T-helper 1 cell treated with Interleukin-12 subunit alpha and Interleukin-12 subunit beta and Interleukin-4 antibody, amounts not matched to agents 30 μg/mL and 1 μg/mL, for 36 hours (primary cell): ENCODE results near the gene PPP1R12A.

Source experiments
- H3K27ac Mint-ChIP-seq: one replicate; pipeline ENCODE4 v1.8.0; 2021; ENCODE audit warnings: mild to moderate bottlenecking, mixed read lengths
- H3K27me3 Mint-ChIP-seq: one replicate; pipeline ENCODE4 v1.8.0; 2021; ENCODE audit warnings: low read depth, mixed read lengths
- H3K36me3 Mint-ChIP-seq: one replicate; pipeline ENCODE4 v1.8.0; 2021; ENCODE audit warnings: low read depth, mixed read lengths
- H3K4me1 Mint-ChIP-seq: one replicate; pipeline ENCODE4 v1.8.0; 2021; ENCODE audit warnings: low read depth, mixed read lengths
- H3K4me3 Mint-ChIP-seq: one replicate; pipeline ENCODE4 v1.8.0; 2021; ENCODE audit warnings: mild to moderate bottlenecking, moderate library complexity, mixed read lengths
- H3K9me3 Mint-ChIP-seq: one replicate; pipeline ENCODE4 v1.8.0; 2021; ENCODE audit warnings: mixed read lengths

Gene PPP1R12A

DNA sequence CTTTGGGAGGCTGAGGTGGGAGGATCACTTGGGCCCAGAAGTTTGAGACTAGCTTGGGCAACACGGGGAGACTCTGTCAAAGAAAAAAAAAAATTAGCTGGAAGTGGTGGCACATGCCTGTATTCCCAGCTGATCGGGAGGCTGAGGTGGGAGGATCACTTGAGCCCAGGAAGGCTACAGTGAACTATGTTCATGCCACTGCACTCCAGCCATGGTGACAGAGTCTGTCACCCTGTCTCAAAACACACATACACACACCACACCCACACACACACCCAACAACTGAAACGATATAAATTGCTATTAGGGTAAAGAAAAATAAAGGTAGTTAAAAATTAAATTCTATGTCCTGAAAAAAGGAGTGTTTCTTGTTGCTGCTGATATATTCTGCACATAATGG is 7.9 kb downstream of the PPP1R12A start:
- Mint-ChIP-seq H3K4me3 (no peak overlapping the region), H3K27me3 (no peaks in the 10 kb centered on the region), H3K4me1 (peaks cover 36% of the 10 kb centered on the region), H3K9me3 (no peaks in the 10 kb centered on the region), H3K27ac (no peak overlapping the region), H3K36me3 (peaks cover 6% of the 10 kb centered on the region)

DNA sequence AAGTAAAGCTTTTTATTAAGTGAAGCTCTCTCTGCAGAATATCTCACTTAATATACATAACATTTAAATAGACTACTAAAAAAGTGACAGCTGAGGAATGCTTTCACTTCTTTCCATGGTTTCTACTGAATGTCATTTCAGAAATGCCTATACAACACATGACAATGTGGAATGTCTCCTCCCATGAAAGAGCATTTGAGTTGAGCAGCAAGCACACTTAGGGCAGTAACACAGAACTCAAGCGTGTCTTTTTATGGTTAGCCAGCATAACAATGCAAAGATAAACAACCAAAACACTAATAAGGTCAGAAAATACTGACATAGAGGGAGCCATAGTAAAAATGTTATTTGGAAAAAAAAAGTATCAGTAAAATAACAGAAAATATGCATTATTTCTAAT is 9.4 kb downstream of the PPP1R12A start:
- Mint-ChIP-seq H3K9me3 (no peaks in the 10 kb centered on the region), H3K27ac (no peak overlapping the region), H3K4me1 (peaks cover 34% of the 10 kb centered on the region), H3K4me3 (no peak overlapping the region), H3K36me3 (peaks cover 6% of the 10 kb centered on the region), H3K27me3 (no peaks in the 10 kb centered on the region)

DNA sequence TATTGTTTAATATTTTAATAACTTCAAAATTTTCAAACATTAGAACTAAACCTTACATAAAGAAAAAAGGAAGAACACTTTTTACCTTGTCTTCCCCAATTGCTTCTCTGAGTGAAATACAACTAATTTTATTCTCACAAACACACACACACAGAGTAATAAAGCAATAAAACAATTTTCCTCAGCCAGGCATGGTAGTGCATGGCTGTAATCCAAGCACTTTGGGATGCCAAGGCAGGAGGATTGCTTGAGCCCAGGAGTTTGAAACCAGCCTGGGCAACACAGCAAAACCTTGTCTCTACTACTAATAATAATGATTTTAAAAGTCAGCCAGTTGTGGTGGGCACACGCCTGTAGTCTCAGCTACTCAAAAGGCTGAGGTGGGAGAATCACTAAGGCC is 13.1 kb downstream of the PPP1R12A start:
- H3K27ac Mint-ChIP-seq, result no peak overlapping the region
- H3K4me3 Mint-ChIP-seq, result no peak overlapping the region
- no peaks in the 10 kb centered on the region for H3K9me3 Mint-ChIP-seq
- H3K36me3 Mint-ChIP-seq, result peaks cover 3% of the 10 kb centered on the region
- peaks cover 16% of the 10 kb centered on the region for H3K4me1 Mint-ChIP-seq
- H3K27me3 Mint-ChIP-seq, result no peaks in the 10 kb centered on the region

DNA sequence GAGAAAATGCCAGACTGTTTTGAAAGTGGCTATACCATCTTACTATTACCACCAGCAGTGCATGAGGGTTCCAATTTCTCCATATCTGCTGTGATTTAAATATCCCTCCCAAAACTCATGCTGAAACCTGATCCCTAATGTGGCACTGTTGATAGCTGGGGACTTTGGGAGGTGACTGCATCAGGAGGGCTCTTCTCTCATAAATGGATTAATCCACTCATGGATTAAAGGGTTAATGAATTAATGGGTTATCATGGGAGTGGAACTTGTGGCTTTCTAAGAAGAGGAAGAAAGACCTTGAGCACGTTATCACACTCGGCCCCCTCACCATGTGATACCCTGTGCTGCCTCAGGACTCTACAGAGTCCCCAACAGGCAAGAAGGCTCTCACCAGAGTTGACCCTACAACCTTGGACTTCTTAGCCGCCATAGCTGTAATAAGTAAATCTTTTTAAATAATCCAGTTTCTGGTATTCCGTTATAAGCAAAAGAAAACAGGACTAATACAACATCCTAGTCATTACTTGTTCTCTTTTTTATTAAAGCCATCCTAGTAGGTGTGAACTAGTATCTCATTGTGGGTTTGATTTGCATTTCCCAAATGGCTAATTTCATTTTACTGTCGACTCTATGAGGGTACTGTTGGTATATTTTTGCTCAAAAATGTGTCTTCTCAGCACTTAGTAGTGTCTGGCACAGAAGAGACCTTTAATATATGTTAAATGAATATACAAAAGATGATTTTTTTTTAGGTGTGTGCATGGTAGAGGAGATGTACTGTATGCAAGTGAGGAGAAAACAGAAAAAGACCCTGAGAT is 14.3 kb downstream of the PPP1R12A start:
- no peaks in the 10 kb centered on the region for H3K27me3 Mint-ChIP-seq
- H3K9me3 Mint-ChIP-seq, result no peaks in the 10 kb centered on the region
- H3K4me1 Mint-ChIP-seq, result peaks cover 22% of the 10 kb centered on the region
- no peak overlapping the region for H3K4me3 Mint-ChIP-seq
- peaks cover 3% of the 10 kb centered on the region for H3K36me3 Mint-ChIP-seq
- no peak overlapping the region for H3K27ac Mint-ChIP-seq

DNA sequence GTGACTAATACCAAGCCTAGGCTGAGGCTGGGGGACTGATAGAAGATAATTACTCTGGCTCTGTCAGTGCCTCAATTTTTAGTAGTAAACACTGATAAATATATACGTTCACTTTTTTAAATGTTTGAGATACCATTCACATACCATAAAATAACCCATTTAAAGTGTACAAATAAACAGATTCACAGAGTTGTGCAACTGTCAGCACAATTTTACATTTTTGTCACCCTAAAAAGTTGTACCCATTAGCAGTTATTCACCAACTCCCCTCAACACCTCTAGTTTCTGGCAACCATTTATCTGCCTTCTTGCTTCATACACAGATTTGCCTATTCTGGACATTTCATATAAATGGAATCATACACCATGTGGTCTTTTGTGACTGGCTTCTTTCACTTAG is 15.1 kb downstream of the PPP1R12A start:
- H3K36me3 Mint-ChIP-seq, result peaks cover 3% of the 10 kb centered on the region
- peaks cover 22% of the 10 kb centered on the region for H3K4me1 Mint-ChIP-seq
- H3K4me3 Mint-ChIP-seq, result no peak overlapping the region
- no peaks in the 10 kb centered on the region for H3K9me3 Mint-ChIP-seq
- H3K27ac Mint-ChIP-seq, result no peak overlapping the region
- no peaks in the 10 kb centered on the region for H3K27me3 Mint-ChIP-seq

DNA sequence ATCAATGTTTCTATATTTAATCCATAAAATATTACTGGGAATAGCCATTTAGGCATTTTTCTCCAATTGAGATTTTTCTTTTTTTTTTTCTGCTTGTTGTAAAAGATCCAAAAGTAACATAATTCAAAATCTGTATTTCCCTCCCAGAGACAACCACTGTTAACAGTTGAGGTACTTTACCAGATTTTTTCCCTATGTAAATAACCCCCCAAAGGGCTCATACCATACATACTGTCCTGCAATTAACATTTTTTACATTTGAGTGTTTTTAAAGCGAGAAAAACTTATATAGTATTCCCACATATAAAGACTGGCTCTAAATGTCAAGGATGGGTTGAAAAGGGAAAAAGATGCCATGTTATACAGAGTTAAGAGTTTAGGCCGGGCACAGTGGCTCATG is 18.1 kb downstream of the PPP1R12A start:
- no peaks in the 10 kb centered on the region for H3K9me3 Mint-ChIP-seq
- H3K4me1 Mint-ChIP-seq, result peaks cover 25% of the 10 kb centered on the region
- no peaks in the 10 kb centered on the region for H3K36me3 Mint-ChIP-seq
- no peaks in the 10 kb centered on the region for H3K27me3 Mint-ChIP-seq
- no peak overlapping the region for H3K4me3 Mint-ChIP-seq
- H3K27ac Mint-ChIP-seq, result no peak overlapping the region

DNA sequence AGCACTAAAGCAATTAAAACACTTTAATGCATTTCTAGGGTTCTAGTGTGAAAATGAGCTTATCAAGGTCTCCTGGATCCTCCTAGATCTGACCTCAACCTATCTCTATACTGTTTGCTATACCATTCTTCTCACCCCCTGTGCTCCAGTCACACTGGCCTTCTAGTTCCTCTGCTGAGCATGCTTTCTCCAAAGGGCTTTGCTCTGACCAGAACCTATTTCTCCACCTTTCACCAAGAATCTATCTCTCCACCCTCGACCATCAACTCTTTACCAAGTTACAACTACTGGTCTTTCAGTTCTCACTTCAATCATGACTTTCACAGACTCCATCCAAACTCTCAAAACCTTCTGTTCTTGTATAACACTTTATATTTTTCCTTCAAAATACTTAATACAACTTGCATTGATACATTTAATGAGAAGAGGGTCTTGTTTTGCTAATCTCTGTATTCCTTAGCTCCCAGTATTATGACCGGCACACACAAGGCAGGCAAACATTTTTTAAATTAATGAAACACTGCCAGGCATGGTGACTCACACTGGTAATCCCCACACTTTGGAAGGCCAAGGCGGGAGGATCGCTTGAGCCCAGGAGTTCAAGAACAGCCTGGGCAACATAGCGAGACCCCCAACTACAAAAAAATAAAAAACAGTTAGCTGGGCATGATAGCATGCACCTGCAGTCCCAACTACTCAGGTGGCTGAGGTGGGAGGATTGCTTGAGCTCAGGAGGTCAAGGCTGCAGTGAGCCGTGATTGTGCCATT is 22.8 kb downstream of the PPP1R12A start:
- Mint-ChIP-seq H3K4me3 (no peak overlapping the region), H3K4me1 (peaks cover 21% of the 10 kb centered on the region), H3K27me3 (no peaks in the 10 kb centered on the region), H3K9me3 (no peaks in the 10 kb centered on the region), H3K36me3 (no peaks in the 10 kb centered on the region), H3K27ac (no peak overlapping the region)

DNA sequence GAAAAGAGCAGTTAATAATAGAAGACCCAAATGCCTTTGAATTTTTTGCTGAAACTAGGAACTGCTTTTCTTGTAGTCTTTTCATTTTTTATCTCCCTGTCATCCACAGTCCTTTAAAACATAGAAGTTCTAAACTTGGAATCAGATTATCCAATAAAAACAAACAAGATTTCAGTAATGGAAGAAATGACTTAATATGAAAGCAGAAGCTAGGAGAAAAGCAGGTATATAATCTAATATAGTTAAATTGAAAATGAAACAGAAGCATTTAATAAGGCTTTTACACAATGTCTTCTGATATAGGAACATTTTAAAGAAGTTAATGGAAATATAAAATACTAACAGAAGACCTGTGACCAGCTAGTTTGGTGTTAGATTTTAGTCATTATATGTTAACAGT is 26.5 kb downstream of the PPP1R12A start:
- Mint-ChIP-seq H3K27ac (no peak overlapping the region), H3K4me1 (peaks cover 12% of the 10 kb centered on the region), H3K27me3 (no peaks in the 10 kb centered on the region), H3K4me3 (no peak overlapping the region), H3K36me3 (no peaks in the 10 kb centered on the region), H3K9me3 (no peaks in the 10 kb centered on the region)

DNA sequence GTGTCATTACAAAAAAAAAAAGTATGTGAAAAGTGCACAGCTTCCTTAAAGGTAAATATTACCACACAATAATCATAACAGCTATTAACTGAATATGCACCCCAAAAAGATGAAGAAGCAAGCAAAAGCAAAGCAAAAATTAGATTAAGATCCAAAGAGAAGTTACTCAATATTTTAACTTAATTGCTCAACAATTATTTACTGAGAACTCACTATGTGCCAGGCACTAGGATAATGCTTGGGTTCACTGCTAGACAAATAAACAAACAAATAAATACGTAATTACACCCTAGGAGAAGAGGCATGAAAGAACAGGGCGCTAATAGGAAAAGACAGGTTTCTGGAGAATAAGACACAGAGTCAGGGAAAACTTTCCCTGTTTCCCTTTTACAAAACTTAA is 33.4 kb downstream of the PPP1R12A start:
- Mint-ChIP-seq H3K27ac (no peak overlapping the region), H3K4me3 (no peak overlapping the region), H3K36me3 (peaks cover 5% of the 10 kb centered on the region), H3K4me1 (peaks cover 9% of the 10 kb centered on the region), H3K27me3 (no peaks in the 10 kb centered on the region), H3K9me3 (no peaks in the 10 kb centered on the region)

DNA sequence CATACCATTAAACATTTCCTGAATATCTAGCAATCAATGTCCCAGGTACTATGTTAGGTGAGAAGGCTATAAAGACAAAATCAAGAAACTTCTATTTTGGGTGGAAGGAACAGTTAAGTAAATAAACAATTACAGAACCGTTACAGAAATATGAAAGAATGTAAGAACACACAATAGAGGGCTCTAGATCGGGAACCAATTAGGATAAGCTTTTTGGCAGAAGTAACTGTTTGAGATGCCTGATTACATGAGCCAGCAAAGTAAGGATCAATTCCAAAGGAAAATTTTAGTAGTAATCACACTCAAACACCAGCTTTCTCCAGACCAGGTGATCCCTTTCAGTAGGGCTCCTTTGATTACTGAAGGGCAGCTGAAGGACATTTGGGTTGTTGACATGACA is 33.9 kb downstream of the PPP1R12A start:
- H3K9me3 Mint-ChIP-seq, result no peaks in the 10 kb centered on the region
- no peak overlapping the region for H3K4me3 Mint-ChIP-seq
- H3K36me3 Mint-ChIP-seq, result peaks cover 5% of the 10 kb centered on the region
- no peak overlapping the region for H3K27ac Mint-ChIP-seq
- peaks cover 9% of the 10 kb centered on the region for H3K4me1 Mint-ChIP-seq
- H3K27me3 Mint-ChIP-seq, result no peaks in the 10 kb centered on the region

DNA sequence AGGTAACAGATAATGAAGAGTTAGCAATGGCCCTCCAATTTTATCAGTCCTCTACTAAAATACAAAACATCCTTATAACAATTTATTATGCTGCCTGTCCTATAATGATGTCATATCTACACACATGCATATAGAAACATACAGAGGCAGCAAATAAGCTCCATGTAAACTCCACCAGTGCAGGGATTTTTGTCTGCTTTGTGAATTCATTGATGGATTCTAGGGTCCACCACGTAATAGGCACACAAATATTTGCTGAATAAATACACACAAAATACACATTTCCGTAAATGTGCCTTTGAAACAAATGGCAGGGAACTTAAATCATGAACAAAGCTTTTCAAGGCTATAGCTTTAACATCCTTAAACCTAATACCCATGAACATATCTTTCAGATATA is 34.7 kb downstream of the PPP1R12A start:
- H3K4me3 Mint-ChIP-seq, result no peak overlapping the region
- H3K36me3 Mint-ChIP-seq, result peaks cover 5% of the 10 kb centered on the region
- H3K4me1 Mint-ChIP-seq, result peaks cover 11% of the 10 kb centered on the region
- H3K9me3 Mint-ChIP-seq, result no peaks in the 10 kb centered on the region
- H3K27me3 Mint-ChIP-seq, result no peaks in the 10 kb centered on the region
- no peak overlapping the region for H3K27ac Mint-ChIP-seq

DNA sequence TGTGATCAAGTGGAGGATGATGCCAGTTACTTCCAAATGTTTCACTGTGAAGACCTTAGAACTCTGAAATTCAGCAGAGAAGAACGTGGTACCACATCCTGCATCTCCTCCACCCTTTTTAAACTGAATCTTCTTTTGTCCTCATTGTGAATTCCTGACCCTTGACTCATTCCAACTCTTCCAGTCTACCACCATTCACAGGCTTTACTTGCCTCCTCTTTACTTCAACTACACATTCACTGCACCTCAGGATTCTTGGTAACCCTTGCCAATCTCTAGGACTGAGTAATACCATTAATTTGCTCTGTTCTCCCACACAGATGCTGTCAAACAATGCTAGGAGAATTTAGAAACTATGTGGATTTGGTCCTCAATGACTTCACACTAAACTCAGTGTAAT is 37.3 kb downstream of the PPP1R12A start:
- Mint-ChIP-seq H3K27ac (no peak overlapping the region), H3K4me3 (no peak overlapping the region), H3K36me3 (peaks cover 8% of the 10 kb centered on the region), H3K4me1 (peaks cover 8% of the 10 kb centered on the region), H3K27me3 (no peaks in the 10 kb centered on the region), H3K9me3 (no peaks in the 10 kb centered on the region)

DNA sequence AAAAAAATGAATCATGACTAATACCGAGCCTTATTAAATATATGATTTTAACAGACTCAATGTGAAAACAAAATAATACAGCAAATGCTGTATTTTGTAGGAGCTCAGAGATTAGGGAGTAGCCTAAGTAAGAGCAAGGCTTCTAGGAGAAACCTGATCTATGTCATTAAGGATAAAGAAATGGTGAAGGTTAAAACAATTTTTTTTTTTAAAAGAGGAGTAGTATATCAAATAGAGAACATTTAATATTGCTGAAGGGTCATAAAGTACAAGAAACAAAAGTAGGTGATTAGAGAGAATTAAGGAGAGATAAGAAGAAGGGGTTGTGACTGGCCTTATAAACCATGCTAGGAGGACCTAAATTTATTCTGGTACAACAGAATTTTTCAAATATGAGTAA is 39.1 kb downstream of the PPP1R12A start:
- peaks cover 10% of the 10 kb centered on the region for H3K4me1 Mint-ChIP-seq
- H3K9me3 Mint-ChIP-seq, result no peaks in the 10 kb centered on the region
- H3K4me3 Mint-ChIP-seq, result no peak overlapping the region
- H3K36me3 Mint-ChIP-seq, result peaks cover 8% of the 10 kb centered on the region
- H3K27me3 Mint-ChIP-seq, result no peaks in the 10 kb centered on the region
- no peak overlapping the region for H3K27ac Mint-ChIP-seq

DNA sequence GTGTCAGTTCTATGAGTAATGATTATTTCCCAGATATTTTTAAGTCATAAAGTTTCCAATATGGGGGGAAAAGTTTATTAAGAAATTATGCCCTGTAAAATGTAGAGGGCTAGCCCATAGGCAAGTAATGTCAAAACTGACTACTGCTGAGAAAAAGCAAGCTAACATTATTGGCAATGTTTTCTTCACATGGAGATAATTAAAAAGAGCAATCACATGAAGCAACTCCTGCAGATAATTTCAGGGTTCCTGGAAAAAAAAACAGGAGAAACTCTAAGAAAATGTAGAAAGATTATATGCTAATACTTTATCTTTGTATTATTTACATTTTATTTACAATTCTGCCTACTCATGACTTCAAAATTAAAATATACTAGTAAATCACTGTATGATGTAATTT is 39.8 kb downstream of the PPP1R12A start:
- no peak overlapping the region for H3K27ac Mint-ChIP-seq
- H3K4me3 Mint-ChIP-seq, result no peak overlapping the region
- peaks cover 10% of the 10 kb centered on the region for H3K4me1 Mint-ChIP-seq
- H3K27me3 Mint-ChIP-seq, result no peaks in the 10 kb centered on the region
- peaks cover 8% of the 10 kb centered on the region for H3K36me3 Mint-ChIP-seq
- H3K9me3 Mint-ChIP-seq, result no peaks in the 10 kb centered on the region

DNA sequence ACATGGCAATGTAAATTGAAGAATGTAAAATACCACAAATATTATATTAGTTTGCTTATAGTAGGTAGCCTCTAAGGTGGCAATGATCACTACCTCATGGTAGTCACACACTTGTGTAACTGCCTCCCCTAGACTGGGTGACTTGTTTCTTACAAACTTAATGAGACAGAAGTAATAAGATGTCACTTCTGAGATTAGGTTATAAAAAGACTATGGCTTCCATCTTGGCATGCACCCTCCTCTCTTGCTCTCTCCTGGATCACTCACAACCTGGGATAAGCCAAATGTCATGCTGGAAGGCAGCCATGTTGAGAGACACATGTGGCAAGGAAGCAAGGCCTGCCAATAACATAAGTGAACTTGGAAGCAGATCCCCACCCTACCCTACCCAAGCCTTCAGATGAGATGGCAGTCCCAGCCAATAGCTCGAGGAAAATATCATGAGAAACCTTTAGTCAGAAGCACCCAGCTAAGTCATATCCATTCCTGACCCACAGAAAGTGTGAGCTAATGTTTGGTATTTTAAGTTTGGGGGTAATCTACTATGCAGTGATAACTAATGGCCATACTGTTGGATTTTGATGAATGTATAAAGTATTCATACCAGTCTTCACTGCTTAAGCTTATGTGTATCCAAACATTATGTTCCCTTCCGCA is 43.3 kb downstream of the PPP1R12A start:
- Mint-ChIP-seq H3K9me3 (no peaks in the 10 kb centered on the region), H3K4me3 (no peak overlapping the region), H3K4me1 (peaks cover 16% of the 10 kb centered on the region), H3K27me3 (no peaks in the 10 kb centered on the region), H3K36me3 (peaks cover 6% of the 10 kb centered on the region), H3K27ac (no peak overlapping the region)
